CD4-positive, alpha-beta T cell (primary cell): Measurements from ENCODE around the gene GRK2. TPM values are rescaled to one million over a fixed set of nuclear protein-coding genes. Genes with fewer than 3 reads are reported as not detected.

ENCODE experiments used
- ATAC-seq: fragments of 200-7000 bp; cut with Tn5 transposase; one replicate; pipeline ENCODE4 v1.10.0; 2022; ENCODE audit warnings: mild to moderate bottlenecking; ENCODE audit not compliant: poor library complexity
- CTCF ChIA-PET: fragments of 350-600 bp; sonication (Branson Sonifier 250); formaldehyde crosslinking; loops from one replicate; lab custom pipeline; 2021; ENCODE audit warnings: antibody characterized with exemption, inconsistent platforms; lab: Charles Lee
- POLR2A ChIA-PET: fragments of 350-600 bp; sonication (Branson Sonifier 250); formaldehyde crosslinking; loops from one replicate; lab custom pipeline; 2021; ENCODE audit warnings: antibody characterized with exemption, inconsistent platforms; lab: Charles Lee
- DNase-seq, 14 experiments: peaks; one replicate each; pipeline ENCODE4 v3.0.0-alpha.2; 2013 to 2020; ENCODE audit warnings: mixed read lengths in 2 of 14
- H3K27ac ChIP-seq, 2 donors: one replicate each; pipeline versions ENCODE4 v1.5.1 to v1.7.0; 2013; ENCODE audit warnings: low read length in 2 of 2, low read depth in 1 of 2, mild to moderate bottlenecking in 1 of 2
- H3K27me3 ChIP-seq, 2 experiments: 1 replicate in 1 of 2; 2 replicates in 1 of 2; pipeline versions ENCODE4 v1.6.1 to v1.7.0; 2013; ENCODE audit warnings: low read length in 2 of 2, control low read depth in 1 of 2, mild to moderate bottlenecking in 1 of 2, moderate library complexity in 1 of 2; ENCODE audit not compliant: insufficient read depth in 2 of 2, control insufficient read depth in 1 of 2
- H3K36me3 ChIP-seq: one replicate; pipeline ENCODE4 v1.6.1; 2013; ENCODE audit warnings: low read length, control low read depth; ENCODE audit not compliant: insufficient read depth
- H3K4me1 ChIP-seq: one replicate; pipeline ENCODE4 v1.6.1; 2013; ENCODE audit warnings: low read length, control low read depth; ENCODE audit not compliant: insufficient read depth
- H3K4me3 ChIP-seq: one replicate; pipeline ENCODE4 v1.5.1; 2013; ENCODE audit warnings: mild to moderate bottlenecking, low read length, moderate library complexity
- H3K9me3 ChIP-seq, 2 experiments: 1 replicate in 1 of 2; 2 replicates in 1 of 2; pipeline versions ENCODE4 v1.6.1 to v1.7.0; 2013; ENCODE audit warnings: low read length in 2 of 2, mild to moderate bottlenecking in 2 of 2, control low read depth in 1 of 2, moderate library complexity in 1 of 2; ENCODE audit not compliant: control insufficient read depth in 1 of 2, insufficient read depth in 1 of 2
- H3K27ac Mint-ChIP-seq: one replicate; pipeline ENCODE4 v1.8.0; 2020; ENCODE audit warnings: mixed read lengths
- H3K27me3 Mint-ChIP-seq: one replicate; pipeline ENCODE4 v1.8.0; 2021; ENCODE audit warnings: mixed read lengths
- H3K36me3 Mint-ChIP-seq: one replicate; pipeline ENCODE4 v1.8.0; 2021; ENCODE audit warnings: low read depth, mixed read lengths
- H3K4me1 Mint-ChIP-seq: one replicate; pipeline ENCODE4 v1.8.0; 2021; ENCODE audit warnings: low read depth, mixed read lengths
- H3K4me3 Mint-ChIP-seq: one replicate; pipeline ENCODE4 v1.8.0; 2020; ENCODE audit warnings: mild to moderate bottlenecking, mixed read lengths
- H3K9me3 Mint-ChIP-seq: one replicate; pipeline ENCODE4 v1.8.0; 2020; ENCODE audit warnings: mixed read lengths
- CTCF ChIP-seq: fragments of 200-600 bp; IDR thresholded peaks from one replicate; pipeline ENCODE4 v1.8.0; 2022; ENCODE audit warnings: antibody characterized with exemption, mild to moderate bottlenecking
- intact Hi-C, 2 experiments: fragments of 100-400 bp; cut with DNase I in 1 of 2; cut with micrococcal nuclease in 1 of 2; formaldehyde crosslinking; loops; one replicate each; pipeline versions ENCODE4 v1.15.1 to v1.9.0; 2023 to 2025; cut with DNase I, micrococcal nuclease
- total RNA-seq, 174 experiments: library from RNA in 2 of 174; stranded (reverse) in 2 of 174; gene quantifications; one replicate each; pipeline ENCODE4 v1.2.3 and lab custom pipeline; 2021 to 2026

Gene GRK2
- total RNA-seq, 2 experiments from 2014 or later = 309 to 325 TPM

GRCh38 chr11:67309661-67310061 lies 43.4 kb downstream of the GRK2 start:
- POLR2A ChIA-PET = no interaction called here
- H3K4me3 Mint-ChIP-seq = no peak overlapping the region
- no peaks in the 10 kb centered on the region for H3K27me3 ChIP-seq

GRCh38 chr11:67310246-67311050 lies 44.2 kb downstream of the GRK2 start:
- no peaks in the 10 kb centered on the region for H3K9me3 Mint-ChIP-seq
- H3K4me3 ChIP-seq = no peak overlapping the region
- H3K4me1 Mint-ChIP-seq = peaks cover 34% of the 10 kb centered on the region
- peaks cover 5% of the 10 kb centered on the region for H3K36me3 ChIP-seq
- H3K4me1 ChIP-seq = peaks cover 48% of the 10 kb centered on the region
- POLR2A ChIA-PET = interaction anchor here (0.9 kb wide), 1 partner anchor 70 kb away, joined by 3 read pairs; no protein-coding TSS in a partner anchor
- DNase-seq (no peak), ATAC-seq (no peak)
- intact Hi-C loops = no loop called here
- H3K27me3 ChIP-seq = no peaks in the 10 kb centered on the region
- no peaks in the 10 kb centered on the region for H3K36me3 Mint-ChIP-seq
- H3K27ac Mint-ChIP-seq = no peak overlapping the region
- no peaks in the 10 kb centered on the region for H3K27me3 Mint-ChIP-seq
- TF ChIP-seq CTCF = no peak
- CTCF ChIA-PET = no interaction called here
- H3K4me3 Mint-ChIP-seq = no peak overlapping the region
- H3K27ac ChIP-seq = peak overlapping the region in 1 of 2 donors; percentile 4
- no peaks in the 10 kb centered on the region for H3K9me3 ChIP-seq

More at GRCh38 chr11:67309661-67310061, 43.4 kb downstream of the GRK2 start:
- Histone ChIP-seq H3K9me3 (no peaks in the 10 kb centered on the region), H3K4me3 (no peak overlapping the region), H3K4me1 (peaks cover 52% of the 10 kb centered on the region), H3K27ac (no peak overlapping the region), H3K36me3 (peaks cover 5% of the 10 kb centered on the region)
- TF ChIP-seq CTCF = no peak
- CTCF ChIA-PET = no interaction called here
- no peak for ATAC-seq
- intact Hi-C loops = no loop called here
- DNase-seq = no peak
- Mint-ChIP-seq H3K27me3 (no peaks in the 10 kb centered on the region), H3K27ac (no peak overlapping the region), H3K9me3 (no peaks in the 10 kb centered on the region), H3K36me3 (no peaks in the 10 kb centered on the region), H3K4me1 (peaks cover 29% of the 10 kb centered on the region)

- no peaks in the 10 kb centered on the region for H3K27me3 Mint-ChIP-seq
- H3K9me3 Mint-ChIP-seq = no peaks in the 10 kb centered on the region
- H3K27ac ChIP-seq = peak overlapping the region; percentile 4 to 75
Measured at GRCh38 chr11:67311051-67311555, 44.8 kb downstream of the GRK2 start.

More at GRCh38 chr11:67311051-67311555, 44.8 kb downstream of the GRK2 start:
- Histone ChIP-seq H3K9me3 (no peaks in the 10 kb centered on the region), H3K27me3 (no peaks in the 10 kb centered on the region), H3K4me3 (no peak overlapping the region), H3K4me1 (peaks cover 46% of the 10 kb centered on the region), H3K36me3 (peaks cover 5% of the 10 kb centered on the region)
- Mint-ChIP-seq H3K27ac (no peak overlapping the region), H3K4me1 (peaks cover 38% of the 10 kb centered on the region), H3K36me3 (no peaks in the 10 kb centered on the region), H3K4me3 (no peak overlapping the region)
- CTCF ChIA-PET = no interaction called here
- intact Hi-C loops = no loop called here
- TF ChIP-seq CTCF = no peak
- POLR2A ChIA-PET = interaction anchor here (0.9 kb wide), 2 partner anchors 8 to 71 kb away, joined by 3 read pairs; partner anchors contain the start of gene SSH3
- no peak for DNase-seq
- no peak for ATAC-seq
